ENCODE results near the gene RXRB. TPM values are rescaled to one million over a fixed set of nuclear protein-coding genes. Genes with fewer than 3 reads are reported as not detected.

RXRB gene
- total RNA-seq, 2 experiments from 2014 or later: 41.0 to 45.4 TPM

GRCh38 chr6:33173535-33174180 is 26.8 kb downstream of the RXRB start:
- no peak overlapping the region for H3K27ac Mint-ChIP-seq
- no peaks in the 10 kb centered on the region for H3K27me3 Mint-ChIP-seq
- intact Hi-C loops (cut with DNase I, micrococcal nuclease): no loop called here
- no peaks in the 10 kb centered on the region for H3K9me3 Mint-ChIP-seq (ENCODE audit: low read depth)
- no peaks in the 10 kb centered on the region for H3K36me3 Mint-ChIP-seq (ENCODE audit: low read depth)
- POLR2A ChIA-PET: no interaction called here
- CTCF ChIA-PET: interaction anchor here (0.6 to 1.5 kb wide), 6 partner anchors 12 to 304 kb away, joined by 3 to 9 read pairs (median 3); partner anchors contain the start of gene VPS52
- no peak for ATAC-seq
- no peaks in the 10 kb centered on the region for H3K4me1 Mint-ChIP-seq
- DNase-seq: no peak
- no peak overlapping the region for H3K4me3 Mint-ChIP-seq

GRCh38 chr6:33172688-33173534 is 27.6 kb downstream of the RXRB start:
- POLR2A ChIA-PET: no interaction called here
- Mint-ChIP-seq H3K27ac (no peak overlapping the region), H3K27me3 (no peaks in the 10 kb centered on the region), H3K36me3 (ENCODE audit: low read depth) (no peaks in the 10 kb centered on the region), H3K4me3 (no peak overlapping the region), H3K4me1 (no peaks in the 10 kb centered on the region), H3K9me3 (ENCODE audit: low read depth) (no peaks in the 10 kb centered on the region)
- CTCF ChIA-PET: interaction anchor here (0.6 to 1.5 kb wide), 6 partner anchors 11 to 303 kb away, joined by 3 to 9 read pairs (median 3); partner anchors contain the start of gene VPS52
- no peak for DNase-seq
- intact Hi-C loops (cut with DNase I, micrococcal nuclease): no loop called here
- no peak for ATAC-seq

GRCh38 chr6:33171880-33172687 is 28.4 kb downstream of the RXRB start:
- DNase-seq (no peak), ATAC-seq (no peak)
- Mint-ChIP-seq H3K9me3 (ENCODE audit: low read depth) (no peaks in the 10 kb centered on the region), H3K27ac (no peak overlapping the region), H3K27me3 (no peaks in the 10 kb centered on the region), H3K4me1 (no peaks in the 10 kb centered on the region), H3K36me3 (ENCODE audit: low read depth) (no peaks in the 10 kb centered on the region), H3K4me3 (no peak overlapping the region)
- CTCF ChIA-PET: interaction anchor here (1.1 to 1.3 kb wide), 2 partner anchors 11 to 16 kb away, joined by 3 to 5 read pairs; no protein-coding TSS in a partner anchor
- intact Hi-C loops (cut with DNase I, micrococcal nuclease): no loop called here
- POLR2A ChIA-PET: no interaction called here

- Mint-ChIP-seq H3K4me3 (no peak overlapping the region), H3K36me3 (ENCODE audit: low read depth) (no peaks in the 10 kb centered on the region), H3K27me3 (no peaks in the 10 kb centered on the region), H3K9me3 (ENCODE audit: low read depth) (no peaks in the 10 kb centered on the region), H3K27ac (no peak overlapping the region), H3K4me1 (no peaks in the 10 kb centered on the region)
- ATAC-seq (no peak), DNase-seq (no peak)
- ChIA-PET POLR2A (no interaction called here), CTCF (interaction anchor here (1.3 kb wide), 1 partner anchor 10 kb away, joined by 5 read pairs; no protein-coding TSS in a partner anchor)
- intact Hi-C loops (cut with DNase I, micrococcal nuclease): no loop called here
Measured at GRCh38 chr6:33171016-33171879, 29.2 kb downstream of the RXRB start.

DNA sequence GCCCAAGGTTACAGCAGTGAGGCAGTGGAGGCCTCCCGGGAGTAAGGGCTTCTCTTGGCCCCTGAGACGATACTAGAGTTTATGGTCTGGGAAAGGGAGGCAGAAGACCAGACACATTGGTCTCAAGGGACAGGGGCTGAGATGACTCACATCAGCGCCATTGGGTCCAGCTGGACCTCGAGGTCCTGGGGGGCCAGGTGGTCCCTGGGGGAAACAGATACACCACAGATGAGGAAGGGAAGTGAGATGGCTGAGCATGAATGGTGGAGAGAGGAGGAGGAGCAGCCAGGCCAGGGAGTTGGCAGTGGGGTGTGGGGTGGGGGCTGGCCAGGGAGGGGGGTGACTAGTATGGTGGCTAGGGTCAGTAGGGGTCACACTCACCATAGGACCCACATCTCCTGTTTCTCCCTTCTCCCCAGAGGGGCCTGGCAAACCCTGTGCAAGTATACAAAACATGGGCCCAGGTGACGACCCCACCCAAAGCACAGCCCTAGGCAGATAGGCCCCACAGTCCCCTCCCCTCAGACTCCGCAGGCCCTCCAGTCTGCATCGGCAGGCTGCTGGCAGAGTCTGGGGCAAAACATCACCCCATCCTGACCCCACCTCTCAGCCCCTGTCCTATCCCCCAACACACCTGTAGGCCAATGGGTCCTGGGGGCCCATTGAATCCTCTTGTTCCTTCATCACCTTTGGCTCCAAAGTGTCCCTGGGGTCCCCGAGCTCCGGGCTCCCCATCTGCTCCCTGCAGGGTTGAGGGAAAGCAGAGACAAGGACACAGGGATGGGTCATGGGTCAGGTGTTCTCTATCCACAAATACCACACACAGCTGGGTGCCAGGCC is 30.1 kb downstream of the RXRB start:
- intact Hi-C loops (cut with DNase I, micrococcal nuclease): no loop called here
- Mint-ChIP-seq H3K4me3 (no peak overlapping the region), H3K4me1 (no peaks in the 10 kb centered on the region), H3K36me3 (ENCODE audit: low read depth) (no peaks in the 10 kb centered on the region), H3K27ac (no peak overlapping the region), H3K9me3 (ENCODE audit: low read depth) (no peaks in the 10 kb centered on the region), H3K27me3 (no peaks in the 10 kb centered on the region)
- no peak for ATAC-seq
- CTCF ChIA-PET: no interaction called here
- POLR2A ChIA-PET: no interaction called here
- no peak for DNase-seq

GRCh38 chr6:33169291-33170175 is 30.9 kb downstream of the RXRB start:
- ATAC-seq (no peak), DNase-seq (no peak)
- no peaks in the 10 kb centered on the region for H3K27me3 Mint-ChIP-seq
- ChIA-PET POLR2A (no interaction called here), CTCF (no interaction called here)
- H3K4me1 Mint-ChIP-seq: no peaks in the 10 kb centered on the region
- no peaks in the 10 kb centered on the region for H3K9me3 Mint-ChIP-seq (ENCODE audit: low read depth)
- H3K36me3 Mint-ChIP-seq (ENCODE audit: low read depth): no peaks in the 10 kb centered on the region
- H3K4me3 Mint-ChIP-seq: no peak overlapping the region
- intact Hi-C loops (cut with DNase I, micrococcal nuclease): no loop called here
- no peak overlapping the region for H3K27ac Mint-ChIP-seq

- Mint-ChIP-seq H3K27me3 (no peaks in the 10 kb centered on the region), H3K4me1 (no peaks in the 10 kb centered on the region), H3K27ac (no peak overlapping the region), H3K36me3 (ENCODE audit: low read depth) (no peaks in the 10 kb centered on the region), H3K9me3 (ENCODE audit: low read depth) (no peaks in the 10 kb centered on the region), H3K4me3 (no peak overlapping the region)
- CTCF ChIA-PET: no interaction called here
- POLR2A ChIA-PET: no interaction called here
- DNase-seq (no peak), ATAC-seq (no peak)
- intact Hi-C loops (cut with DNase I, micrococcal nuclease): no loop called here
Measured at GRCh38 chr6:33168639-33169038, 31.8 kb downstream of the RXRB start.

GRCh38 chr6:33168284-33168601 is 32.2 kb downstream of the RXRB start:
- CTCF ChIA-PET: no interaction called here
- no peak for ATAC-seq
- Mint-ChIP-seq H3K4me1 (no peaks in the 10 kb centered on the region), H3K27ac (no peak overlapping the region), H3K9me3 (ENCODE audit: low read depth) (no peaks in the 10 kb centered on the region), H3K4me3 (no peak overlapping the region), H3K36me3 (ENCODE audit: low read depth) (no peaks in the 10 kb centered on the region), H3K27me3 (no peaks in the 10 kb centered on the region)
- DNase-seq: no peak
- intact Hi-C loops (cut with DNase I, micrococcal nuclease): no loop called here
- POLR2A ChIA-PET: no interaction called here

- H3K4me1 Mint-ChIP-seq: no peaks in the 10 kb centered on the region
- no peak for DNase-seq
Measured at GRCh38 chr6:33167374-33168283, 32.8 kb downstream of the RXRB start.

More at GRCh38 chr6:33167374-33168283, 32.8 kb downstream of the RXRB start:
- Mint-ChIP-seq H3K36me3 (ENCODE audit: low read depth) (no peaks in the 10 kb centered on the region), H3K9me3 (ENCODE audit: low read depth) (no peaks in the 10 kb centered on the region), H3K4me3 (no peak overlapping the region), H3K27me3 (no peaks in the 10 kb centered on the region), H3K27ac (no peak overlapping the region)
- CTCF ChIA-PET: interaction anchor here (0.6 kb wide), 1 partner anchor 10 kb away, joined by 3 read pairs; no protein-coding TSS in a partner anchor
- intact Hi-C loops (cut with DNase I, micrococcal nuclease): no loop called here
- no peak for ATAC-seq
- POLR2A ChIA-PET: no interaction called here
